Upper lobe of left lung (tissue), 6 donors: Measurements from ENCODE around the gene AGR2. TPM values are rescaled to one million over a fixed set of nuclear protein-coding genes. Genes with fewer than 3 reads are reported as not detected.

Experiments
- ATAC-seq, 2 donors: fragments of 200-7000 bp; cut with Tn5 transposase; one replicate each; pipeline ENCODE4 v1.9.1; 2022; ENCODE audit warnings: mild to moderate bottlenecking in 2 of 2, moderate library complexity in 2 of 2; ENCODE audit not compliant: low FRiP score in 2 of 2
- DNase-seq, 2 donors: peaks; one replicate each; pipeline ENCODE4 v3.0.0-alpha.2; 2019 to 2020
- H3K27ac ChIP-seq, 4 donors: fragments of 200-600 bp; sonication (generic); one replicate each; pipeline ENCODE4 v1.5.1; 2016 to 2019
- H3K27me3 ChIP-seq, 4 donors: fragments of 200-600 bp; sonication (generic); one replicate each; pipeline ENCODE4 v1.5.1; 2017 to 2019
- H3K36me3 ChIP-seq, 4 donors: fragments of 200-600 bp; sonication (generic); one replicate each; pipeline ENCODE4 v1.5.1; 2016 to 2019
- H3K4me1 ChIP-seq, 4 donors: fragments of 200-600 bp; sonication (generic); one replicate each; pipeline ENCODE4 v1.5.1; 2018 to 2019
- H3K4me3 ChIP-seq, 4 donors: fragments of 200-600 bp; sonication (generic); one replicate each; pipeline ENCODE4 v1.5.1; 2017 to 2019; ENCODE audit warnings: mild to moderate bottlenecking in 2 of 4, moderate library complexity in 1 of 4
- H3K9me3 ChIP-seq, 4 donors: fragments of 200-600 bp; sonication (generic); one replicate each; pipeline ENCODE4 v1.5.1; 2018 to 2019
- CTCF ChIP-seq, 6 experiments: fragments of 450-650 bp in 4 of 6; fragments of 200-600 bp in 2 of 6; sonication (generic) in 2 of 6; IDR thresholded peaks; one replicate each; pipeline ENCODE4 v1.5.1; 2016 to 2019; ENCODE audit warnings: antibody characterized with exemption in 6 of 6
- EP300 ChIP-seq, 4 donors: sonication (generic); formaldehyde crosslinking; IDR thresholded peaks; one replicate each; pipeline ENCODE4 v1.5.1; 2017; ENCODE audit warnings: antibody characterized with exemption in 4 of 4, control low read depth in 2 of 4
- POLR2A ChIP-seq, 4 donors: fragments of 450-650 bp; IDR thresholded peaks; one replicate each; pipeline ENCODE4 v1.5.1; 2016 to 2017; ENCODE audit warnings: antibody characterized with exemption in 4 of 4, mild to moderate bottlenecking in 2 of 4
- POLR2AphosphoS5 ChIP-seq, 2 donors: sonication (generic); formaldehyde crosslinking; IDR thresholded peaks; one replicate each; pipeline ENCODE4 v1.5.1; 2017; ENCODE audit warnings: antibody characterized with exemption in 2 of 2
- WGBS, 2 donors: methylation state at CpG; one replicate each; pipeline ENCODE4 v1.1.5; 2017 to 2018; 5-methylcytosine and 5-hydroxymethylcytosine counted together
- total RNA-seq, 6 donors: library from RNA; depleted of rRNA in 4 of 6; stranded (reverse); fragments of >200 nt in 4 of 6; gene quantifications; one replicate each; pipeline versions ENCODE4 v1.1.0 to v1.2.1, GENCODE V29; 2016 to 2021
- donor health status: DM: no; HTN: no; CAD: no; lungs with moderate emphysema.
- donor health status: DM: no; HTN: yes; CAD: no; lungs with severe emphysema.

AGR2 gene
- total RNA-seq, 6 donors from 2014 or later: 6.3 to 126 (median 44.8) TPM

DNA sequence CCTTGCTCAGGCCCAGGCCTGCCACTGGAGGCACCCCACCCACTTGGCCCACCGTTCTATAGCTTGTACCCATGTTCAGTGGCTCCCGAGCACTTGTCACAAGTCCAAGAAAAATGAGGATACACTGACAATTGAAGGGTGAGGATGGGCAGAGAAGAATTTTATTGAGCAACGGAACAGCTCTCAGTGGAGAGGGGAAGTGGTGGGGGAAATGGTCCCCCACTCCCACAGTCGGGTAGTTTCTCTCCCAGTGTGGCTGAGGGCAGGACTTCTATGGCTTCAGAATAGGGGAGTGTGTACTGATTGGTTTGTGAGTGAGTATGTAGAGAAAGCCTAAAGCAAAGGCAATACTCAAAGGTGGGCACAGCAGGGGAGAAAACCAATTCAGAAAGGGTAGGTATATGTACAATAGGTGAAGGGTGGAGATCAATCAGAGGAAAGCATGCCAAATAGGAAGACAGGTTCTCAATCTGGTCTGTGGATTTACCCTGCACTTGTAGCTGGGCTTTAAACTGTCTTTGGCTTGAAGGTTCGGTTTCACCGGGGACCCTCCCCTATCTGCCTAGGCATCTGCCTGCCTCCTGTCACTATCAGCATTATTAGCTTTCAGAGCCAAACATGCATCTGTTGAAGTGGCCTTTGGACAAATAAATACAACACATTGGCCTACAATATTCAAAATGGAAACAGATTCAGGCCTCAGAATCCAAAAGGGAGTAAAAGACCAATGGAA, 60.1 kb downstream of the AGR2 start:
- Histone ChIP-seq H3K9me3 (no peaks in the 10 kb centered on the region), H3K4me3 (no peak overlapping the region), H3K27me3 (no peaks in the 10 kb centered on the region), H3K4me1 (peaks cover 0 to 9% (median 4%) of the 10 kb centered on the region in 4 donors), H3K36me3 (no peaks in the 10 kb centered on the region), H3K27ac (peak overlapping the region in 1 of 4 donors; percentile 52)
- TF ChIP-seq POLR2AphosphoS5 (IDR thresholded peaks at IDR 0.05) (no peak), POLR2A (IDR thresholded peaks at IDR 0.05) (no peak), EP300 (IDR thresholded peaks at IDR 0.05) (no peak), CTCF (IDR thresholded peaks at IDR 0.05) (no peak)
- 75 to 78% methylated on average over 6 of the region's 6 CpGs for WGBS, 2 donors
- no peak for ATAC-seq
- DNase-seq: no peak

GRCh38 chr7:16743236-16743635, 61.6 kb downstream of the AGR2 start:
- Histone ChIP-seq H3K4me3 (no peak overlapping the region), H3K9me3 (no peaks in the 10 kb centered on the region), H3K36me3 (no peaks in the 10 kb centered on the region), H3K4me1 (peaks cover 0 to 9% (median 4%) of the 10 kb centered on the region in 4 donors), H3K27ac (peak overlapping the region in 2 of 4 donors; percentile 8 to 52), H3K27me3 (no peaks in the 10 kb centered on the region)
- 33 to 49% methylated on average over 4 of the region's 4 CpGs for WGBS, 2 donors
- TF ChIP-seq POLR2A (IDR thresholded peaks at IDR 0.05) (no peak), CTCF (IDR thresholded peaks at IDR 0.05) (no peak), EP300 (IDR thresholded peaks at IDR 0.05) (no peak), POLR2AphosphoS5 (IDR thresholded peaks at IDR 0.05) (no peak)
- ATAC-seq (no peak), DNase-seq (no peak)

DNA sequence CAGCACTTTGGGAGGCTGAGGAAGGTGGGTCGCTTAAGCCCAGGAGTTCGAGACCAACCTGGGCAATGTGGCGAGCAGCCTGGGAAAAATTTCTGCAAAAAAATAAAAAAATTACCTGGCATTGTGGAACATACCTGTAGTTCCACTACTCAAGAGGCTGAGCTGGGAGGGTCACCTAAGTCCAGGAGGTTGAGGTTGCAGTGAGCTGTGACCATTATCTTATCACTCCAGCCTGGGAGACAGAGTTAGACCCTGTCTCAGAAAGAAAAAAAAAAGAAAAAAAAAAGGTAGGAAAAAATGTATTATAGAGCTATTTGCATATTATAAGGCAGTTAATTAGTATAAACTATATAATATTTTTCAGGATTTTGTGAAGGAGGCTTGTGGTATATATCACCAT, 62.3 kb downstream of the AGR2 start:
- DNase-seq (no peak), ATAC-seq (no peak)
- Histone ChIP-seq H3K4me3 (no peak overlapping the region), H3K4me1 (peaks cover 0 to 9% (median 4%) of the 10 kb centered on the region in 4 donors), H3K27ac (no peak overlapping the region), H3K27me3 (no peaks in the 10 kb centered on the region), H3K36me3 (no peaks in the 10 kb centered on the region), H3K9me3 (no peaks in the 10 kb centered on the region)
- WGBS, 2 donors: 95 to 97% methylated on average over 3 of the region's 3 CpGs
- no peak for TF ChIP-seq CTCF (IDR thresholded peaks at IDR 0.05)
- TF ChIP-seq POLR2AphosphoS5 (IDR thresholded peaks at IDR 0.05): no peak
- TF ChIP-seq EP300 (IDR thresholded peaks at IDR 0.05): no peak
- no peak for TF ChIP-seq POLR2A (IDR thresholded peaks at IDR 0.05)

Other genes with a start within 250 kb of the AGR2 start
- 10 to 100 TPM in 5 of 6 donors, 1 to 10 TPM in 1; 5.8 to 16.3 (median 12.7) TPM for gene ANKMY2, start 159.2 kb downstream of the AGR2 start, total RNA-seq
- gene BZW2, start 158.8 kb downstream of the AGR2 start, total RNA-seq: 10 to 100 TPM; 27.9 to 63.7 (median 31.9) TPM
- 100 to 1,000 TPM in 4 of 6 donors, 10 to 100 TPM in 2; 16.8 to 178 (median 139) TPM for gene TSPAN13, start 51.2 kb downstream of the AGR2 start, total RNA-seq
- gene AGR3, start 77.0 kb upstream of the AGR2 start, total RNA-seq: 100 to 1,000 TPM in 2 of 6 donors, 10 to 100 TPM in 4; 10.5 to 209 (median 74.6) TPM